Pancreas (tissue), 10 donors: Measurements from ENCODE around the gene SLC1A7. TPM values are rescaled to one million over a fixed set of nuclear protein-coding genes. Genes with fewer than 3 reads are reported as not detected.

ENCODE experiments used
- ATAC-seq, 4 donors: fragments of 200-7000 bp; cut with Tn5 transposase; one replicate each; pipeline versions ENCODE4 v1.8.0 to v1.9.1; 2020; ENCODE audit warnings: mild to moderate bottlenecking in 4 of 4, moderate library complexity in 4 of 4
- DNase-seq, 6 donors: peaks; one replicate each; pipeline ENCODE4 v3.0.0-alpha.2; 2020
- FAIRE-seq: peaks from 2 replicates; lab custom pipeline; 2012; peaks lifted over from hg19 to GRCh38; lab: Jason Lieb, UNC
- H3K27ac ChIP-seq, 4 donors: fragments of 200-600 bp; sonication (generic); 1 replicate in 3 of 4; 2 replicates in 1 of 4; pipeline versions ENCODE4 v1.5.0 to v1.8.0; 2020
- H3K27me3 ChIP-seq, 4 donors: fragments of 200-600 bp; one replicate each; pipeline ENCODE4 v1.8.0; 2021
- H3K36me3 ChIP-seq, 3 donors: fragments of 200-600 bp; sonication (generic) in 1 of 3; one replicate each; pipeline versions ENCODE4 v1.5.0 to v1.8.0; 2020 to 2021
- H3K4me1 ChIP-seq, 3 donors: fragments of 200-600 bp; one replicate each; pipeline ENCODE4 v1.8.0; 2021
- H3K4me3 ChIP-seq, 4 donors: fragments of 200-600 bp; sonication (generic) in 2 of 4; one replicate each; pipeline versions ENCODE4 v1.5.0 to v1.8.0; 2020 to 2021
- H3K9me3 ChIP-seq, 4 donors: fragments of 200-600 bp; one replicate each; pipeline ENCODE4 v1.8.0; 2021
- CTCF ChIP-seq, 4 donors: fragments of 200-600 bp; sonication (generic) in 3 of 4; IDR thresholded peaks; one replicate each; pipeline versions ENCODE4 v1.5.0 to v1.8.0; 2021; ENCODE audit warnings: antibody characterized with exemption in 4 of 4
- WGBS, 2 donors: extraction: QIAGEN DNeasy Blood & Tissue Kit; methylation state at CpG; one replicate each; pipeline ENCODE4 v1.1.7; 2013; 5-methylcytosine and 5-hydroxymethylcytosine counted together
- intact Hi-C, 3 donors: fragments of 100-400 bp; cut with DNase I; formaldehyde crosslinking; loops; one replicate each; pipeline versions ENCODE4 v1.11.1 to v1.14.2; 2022
- polyA plus RNA-seq, 2 donors: library from polyadenylated mRNA; stranded (reverse); fragments of 200-250 nt; gene quantifications; one replicate each; pipeline ENCODE4 v1.2.3, GENCODE V29; 2013
- total RNA-seq, 6 donors: library from RNA; stranded (reverse); fragmentation: NEBNext Ultra II Directional in 4 of 6; extraction: Animal tissue kit (Norgen Biotek cat#: 25700) in 4 of 6; gene quantifications; one replicate each; pipeline versions ENCODE4 v1.2.1 to v1.2.4, GENCODE V29; 2021 to 2023
- donor health status: healthy with polysubstance abuse.
- donor health status: DM: no; HTN: no; CAD: no; lungs with moderate emphysema.
- donor health status: DM: no; HTN: no; CAD: no.
- donor health status: control.
- donor health status: control.
- donor health status: Bipolar disorder and iron deficiency.
- donor health status: DM: yes; HTN: yes; CAD: no.
- donor health status: DM: no; HTN: no; CAD: no.
- donor health status: DM: no; HTN: no; CAD: no.
- donor health status: DM: yes; HTN: yes; CAD: no.

SLC1A7 gene
- total and polyA plus RNA-seq, 8 donors = 0.15 to 0.35 TPM; not detected in 6

- no peak for TF ChIP-seq CTCF (IDR thresholded peaks at IDR 0.05)
- DNase-seq (no peak), ATAC-seq (no peak), FAIRE-seq (no peak)
- 65 to 69% methylated on average over 3 of the region's 3 CpGs for WGBS, 2 donors
- intact Hi-C loops = no loop called here
- Histone ChIP-seq H3K9me3 (no peaks in the 10 kb centered on the region), H3K27ac (no peak overlapping the region), H3K4me1 (no peaks in the 10 kb centered on the region), H3K36me3 (no peaks in the 10 kb centered on the region), H3K4me3 (no peak overlapping the region), H3K27me3 (no peaks in the 10 kb centered on the region)
Measured at GRCh38 chr1:53156783-53157182, 14.3 kb upstream of the SLC1A7 start.

GRCh38 chr1:53155945-53156344 is 13.5 kb upstream of the SLC1A7 start:
- no peak for FAIRE-seq
- ATAC-seq = no peak

GRCh38 chr1:53155534-53155933 is 13.1 kb upstream of the SLC1A7 start:
- Histone ChIP-seq H3K4me1 (no peaks in the 10 kb centered on the region), H3K27ac (no peak overlapping the region), H3K36me3 (no peaks in the 10 kb centered on the region), H3K9me3 (no peaks in the 10 kb centered on the region), H3K4me3 (no peak overlapping the region), H3K27me3 (no peaks in the 10 kb centered on the region)
- intact Hi-C loops = no loop called here
- no peak for TF ChIP-seq CTCF (IDR thresholded peaks at IDR 0.05)
- no peak for FAIRE-seq
- WGBS, 2 donors = 26 to 49% methylated on average over 1 of the region's 1 CpG
- no peak for ATAC-seq
- DNase-seq = no peak

More at GRCh38 chr1:53155945-53156344, 13.5 kb upstream of the SLC1A7 start:
- Histone ChIP-seq H3K27me3 (no peaks in the 10 kb centered on the region), H3K9me3 (no peaks in the 10 kb centered on the region), H3K4me1 (no peaks in the 10 kb centered on the region), H3K27ac (no peak overlapping the region), H3K36me3 (no peaks in the 10 kb centered on the region), H3K4me3 (no peak overlapping the region)
- no peak for DNase-seq
- 76 to 81% methylated on average over 7 of the region's 7 CpGs for WGBS, 2 donors
- no peak for TF ChIP-seq CTCF (IDR thresholded peaks at IDR 0.05)
- intact Hi-C loops = no loop called here

GRCh38 chr1:53154859-53155438 is 12.5 kb upstream of the SLC1A7 start:
- WGBS, 2 donors = 84 to 86% methylated on average over 8 of the region's 8 CpGs
- Histone ChIP-seq H3K9me3 (no peaks in the 10 kb centered on the region), H3K27me3 (no peaks in the 10 kb centered on the region), H3K36me3 (no peaks in the 10 kb centered on the region), H3K4me1 (no peaks in the 10 kb centered on the region), H3K27ac (no peak overlapping the region), H3K4me3 (no peak overlapping the region)
- DNase-seq = no peak
- no peak for FAIRE-seq
- TF ChIP-seq CTCF (IDR thresholded peaks at IDR 0.05) = no peak
- ATAC-seq = no peak
- intact Hi-C loops = no loop called here

GRCh38 chr1:53153752-53154151 is 11.3 kb upstream of the SLC1A7 start:
- Histone ChIP-seq H3K36me3 (no peaks in the 10 kb centered on the region), H3K4me3 (no peak overlapping the region), H3K4me1 (no peaks in the 10 kb centered on the region), H3K27ac (no peak overlapping the region), H3K27me3 (no peaks in the 10 kb centered on the region), H3K9me3 (no peaks in the 10 kb centered on the region)
- intact Hi-C loops = no loop called here
- no peak for TF ChIP-seq CTCF (IDR thresholded peaks at IDR 0.05)
- DNase-seq (no peak), ATAC-seq (no peak), FAIRE-seq (no peak)
- 83 to 85% methylated on average over 3 of the region's 3 CpGs for WGBS, 2 donors
